Liver (tissue), 9 donors: ENCODE results near the gene SYT6. TPM values are rescaled to one million over a fixed set of nuclear protein-coding genes. Genes with fewer than 3 reads are reported as not detected.

Source experiments
- DNase-seq: peaks from one replicate; pipeline ENCODE4 v3.0.0-alpha.2; 2017; ENCODE audit warnings: low spot score
- H3K27ac ChIP-seq, 2 donors: one replicate each; pipeline ENCODE4 v1.7.0; 2013; ENCODE audit warnings: inconsistent platforms in 2 of 2, low read length in 2 of 2, control low read depth in 1 of 2, low read depth in 1 of 2, mild to moderate bottlenecking in 1 of 2
- H3K27me3 ChIP-seq, 4 donors: one replicate each; pipeline versions ENCODE4 v1.6.1 to v1.7.0; 2013; ENCODE audit warnings: low read length in 3 of 4, inconsistent platforms in 1 of 4, mild to moderate bottlenecking in 1 of 4, moderate library complexity in 1 of 4; ENCODE audit not compliant: control insufficient read depth in 4 of 4, insufficient read depth in 4 of 4
- H3K36me3 ChIP-seq, 4 donors: one replicate each; pipeline versions ENCODE4 v1.6.1 to v1.7.0; 2013; ENCODE audit warnings: low read length in 3 of 4, mild to moderate bottlenecking in 3 of 4, low read depth in 1 of 4, moderate library complexity in 1 of 4; ENCODE audit not compliant: control insufficient read depth in 4 of 4, insufficient read depth in 3 of 4
- H3K4me1 ChIP-seq, 4 donors: one replicate each; pipeline versions ENCODE4 v1.6.1 to v1.7.0; 2013; ENCODE audit warnings: low read length in 3 of 4, mild to moderate bottlenecking in 3 of 4, moderate library complexity in 1 of 4; ENCODE audit not compliant: control insufficient read depth in 4 of 4, insufficient read depth in 4 of 4
- H3K4me3 ChIP-seq, 3 donors: one replicate each; pipeline versions ENCODE4 v1.6.1 to v1.7.0; 2013; ENCODE audit warnings: low read length in 3 of 3, control low read depth in 1 of 3, low read depth in 1 of 3, mild to moderate bottlenecking in 1 of 3
- H3K9ac ChIP-seq, 2 donors: one replicate each; pipeline ENCODE4 v1.7.0; 2013; ENCODE audit warnings: low read length in 2 of 2, mild to moderate bottlenecking in 2 of 2, moderate library complexity in 2 of 2, control low read depth in 1 of 2, low read depth in 1 of 2
- H3K9me3 ChIP-seq, 4 donors: one replicate each; pipeline versions ENCODE4 v1.6.1 to v1.7.0; 2013; ENCODE audit warnings: low read length in 3 of 4; ENCODE audit not compliant: control insufficient read depth in 4 of 4
- ATF3 ChIP-seq: IDR thresholded peaks from 2 replicates; pipeline ENCODE4 v1.6.1; 2016; ENCODE audit warnings: antibody characterized with exemption
- CTCF ChIP-seq: fragments of 150-350 bp; IDR thresholded peaks from 2 replicates; pipeline ENCODE4 v1.5.1; 2017; ENCODE audit warnings: improper control_type of control experiment, low read depth, low read length; ENCODE audit not compliant: missing input control
- EGR1 ChIP-seq, 2 donors: IDR thresholded peaks; 2 replicates each; pipeline ENCODE4 v1.6.1; 2016 to 2018; ENCODE audit warnings: antibody characterized with exemption in 2 of 2, low read depth in 2 of 2
- FOXA1 ChIP-seq: IDR thresholded peaks from 2 replicates; pipeline ENCODE4 v1.6.1; 2016; ENCODE audit warnings: antibody characterized with exemption
- FOXA2 ChIP-seq: IDR thresholded peaks from 2 replicates; pipeline ENCODE4 v1.6.1; 2016; ENCODE audit warnings: antibody characterized with exemption
- HNF4G ChIP-seq: IDR thresholded peaks from 2 replicates; pipeline ENCODE4 v1.6.1; 2016; ENCODE audit warnings: antibody characterized with exemption
- JUND ChIP-seq, 2 donors: IDR thresholded peaks; 2 replicates each; pipeline ENCODE4 v1.6.1; 2016; ENCODE audit warnings: antibody characterized with exemption in 2 of 2
- MAX ChIP-seq: IDR thresholded peaks from 2 replicates; pipeline ENCODE4 v1.6.1; 2016; ENCODE audit warnings: antibody characterized with exemption
- REST ChIP-seq: IDR thresholded peaks from 2 replicates; pipeline ENCODE4 v1.6.1; 2016; ENCODE audit warnings: antibody characterized with exemption, mild to moderate bottlenecking
- RXRA ChIP-seq, 2 donors: IDR thresholded peaks; 2 replicates each; pipeline ENCODE4 v1.6.1; 2017 to 2018; ENCODE audit warnings: antibody characterized with exemption in 2 of 2, mild to moderate bottlenecking in 1 of 2
- TAF1 ChIP-seq: conservative IDR thresholded peaks from 2 replicates; pipeline ENCODE4 v1.6.1; 2016; ENCODE audit warnings: antibody characterized with exemption, mild to moderate bottlenecking
- YY1 ChIP-seq: IDR thresholded peaks from 2 replicates; pipeline ENCODE4 v1.6.1; 2016; ENCODE audit warnings: antibody characterized with exemption, mild to moderate bottlenecking
- ZBTB33 ChIP-seq: IDR thresholded peaks from 2 replicates; pipeline ENCODE4 v1.6.1; 2016; ENCODE audit warnings: antibody characterized with exemption
- WGBS: extraction: QIAGEN DNeasy Blood & Tissue Kit; methylation state at CpG from one replicate; pipeline ENCODE4 v1.1.7; 2013; 5-methylcytosine and 5-hydroxymethylcytosine counted together
- polyA plus RNA-seq, 2 donors: library from polyadenylated mRNA; stranded (reverse) in 1 of 2; unstranded in 1 of 2; fragments of 200-250 nt in 1 of 2; fragments of >200 nt in 1 of 2; fragmentation: Nextera tagmentation in 1 of 2; extraction: Ambion mirVana in 1 of 2; gene quantifications; one replicate each; pipeline versions ENCODE4 v1.2.1 to v1.2.3, GENCODE V29; 2013 to 2015
- total RNA-seq, 2 donors: library from RNA; depleted of rRNA; stranded (reverse); fragments of >200 nt; gene quantifications; one replicate each; pipeline ENCODE4 v1.2.3, GENCODE V29; 2014
- donor health status: healthy.
- donor health status: healthy.
- donor health status: healthy.
- donor health status: healthy.
- donor health status: healthy.

The SYT6 gene
- total and polyA plus RNA-seq, 4 donors = under 0.01 to 0.17 TPM; not detected in 2

- DNase-seq = no peak
- no peak overlapping the region for H3K27ac ChIP-seq
- H3K4me3 ChIP-seq = no peak overlapping the region
- no peak for TF ChIP-seq REST
- TF ChIP-seq YY1 = no peak
- no peak for TF ChIP-seq TAF1
- no peak for TF ChIP-seq ATF3
- no peak for TF ChIP-seq JUND (IDR thresholded peaks at IDR 0.05)
- TF ChIP-seq HNF4G = no peak
- TF ChIP-seq CTCF = no peak
- TF ChIP-seq MAX = no peak
- no peak for TF ChIP-seq FOXA2
- TF ChIP-seq EGR1 (IDR thresholded peaks at IDR 0.05; ENCODE audit: low read depth in 2 of 2) = no peak
- TF ChIP-seq ZBTB33 = no peak
- no peak overlapping the region for H3K9ac ChIP-seq
- no peaks in the 10 kb centered on the region for H3K4me1 ChIP-seq
- no peaks in the 10 kb centered on the region for H3K36me3 ChIP-seq
- H3K27me3 ChIP-seq = no peaks in the 10 kb centered on the region
- WGBS = 88% methylated on average over 8 of the region's 8 CpGs
- H3K9me3 ChIP-seq = no peaks in the 10 kb centered on the region
Observed at GRCh38 chr1:114117654-114118053, 36.0 kb downstream of the SYT6 start.

- Histone ChIP-seq H3K4me3 (no peak overlapping the region), H3K4me1 (no peaks in the 10 kb centered on the region), H3K27ac (no peak overlapping the region), H3K27me3 (no peaks in the 10 kb centered on the region), H3K36me3 (no peaks in the 10 kb centered on the region), H3K9me3 (no peaks in the 10 kb centered on the region), H3K9ac (no peak overlapping the region)
- WGBS = 72% methylated on average over 6 of the region's 6 CpGs
- DNase-seq = no peak
- TF ChIP-seq REST (no peak), RXRA (IDR thresholded peaks at IDR 0.05) (no peak), EGR1 (IDR thresholded peaks at IDR 0.05; ENCODE audit: low read depth in 2 of 2) (no peak), ZBTB33 (no peak), ATF3 (no peak), HNF4G (no peak), YY1 (no peak), MAX (no peak), FOXA1 (no peak), TAF1 (no peak), CTCF (no peak)
Observed at GRCh38 chr1:114116086-114116485, 37.6 kb downstream of the SYT6 start.
